Lower lobe of right lung (tissue), 2 donors: ENCODE results near the gene BAZ2B. TPM values are rescaled to one million over a fixed set of nuclear protein-coding genes. Genes with fewer than 3 reads are reported as not detected.

Experiments
- ATAC-seq, 2 donors: fragments of 200-7000 bp; cut with Tn5 transposase; one replicate each; pipeline ENCODE4 v1.9.1; 2020 to 2022; ENCODE audit warnings: mild to moderate bottlenecking in 2 of 2, moderate library complexity in 2 of 2
- DNase-seq: peaks from one replicate; pipeline ENCODE4 v3.0.0-alpha.2; 2020
- H3K27ac ChIP-seq: fragments of 200-600 bp; one replicate; pipeline ENCODE4 v1.8.0; 2022
- H3K27me3 ChIP-seq: fragments of 200-600 bp; one replicate; pipeline ENCODE4 v1.8.0; 2022; ENCODE audit warnings: low read depth
- H3K36me3 ChIP-seq: fragments of 200-600 bp; one replicate; pipeline ENCODE4 v1.8.0; 2022; ENCODE audit warnings: mild to moderate bottlenecking
- H3K4me1 ChIP-seq: fragments of 200-600 bp; one replicate; pipeline ENCODE4 v1.8.0; 2022
- H3K4me3 ChIP-seq: fragments of 200-600 bp; one replicate; pipeline ENCODE4 v1.8.0; 2022; ENCODE audit warnings: mild to moderate bottlenecking
- H3K9me3 ChIP-seq: fragments of 200-600 bp; one replicate; pipeline ENCODE4 v1.8.0; 2022
- CTCF ChIP-seq: fragments of 200-600 bp; IDR thresholded peaks from one replicate; pipeline ENCODE4 v1.8.0; 2022; ENCODE audit warnings: antibody characterized with exemption, mild to moderate bottlenecking
- intact Hi-C: fragments of 100-400 bp; cut with DNase I; formaldehyde crosslinking; loops from one replicate; pipeline ENCODE4 v1.11.0; 2022
- total RNA-seq: library from RNA; stranded (reverse); fragmentation: NEBNext Ultra II Directional; extraction: Animal tissue kit (Norgen Biotek cat#: 25700); gene quantifications from one replicate; pipeline ENCODE4 v1.2.1, GENCODE V29; 2021
- donor health status: DM: no; HTN: yes; CAD: no; lungs with severe emphysema.

The BAZ2B gene
- total RNA-seq, 1 donor from 2014 or later: 97.4 TPM

DNA sequence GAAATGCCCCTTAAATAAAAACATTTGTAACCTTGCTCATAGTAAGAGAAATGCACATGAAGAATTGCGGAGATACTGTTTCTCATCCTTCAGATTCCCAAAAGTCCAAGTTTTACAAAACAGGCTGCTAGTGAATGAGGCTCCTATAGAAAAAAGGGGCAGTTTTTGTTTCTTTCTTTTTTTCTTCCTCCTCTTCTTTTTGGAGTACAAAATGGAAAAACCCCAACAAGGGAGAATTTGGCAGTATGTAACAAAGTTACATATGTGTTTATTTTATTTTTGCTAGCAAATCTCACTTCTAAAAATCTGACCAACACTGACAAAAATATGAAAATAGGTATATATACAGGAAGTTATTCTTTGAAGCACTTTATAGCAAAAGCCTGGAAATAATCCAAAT, 7.1 kb upstream of the BAZ2B start:
- DNase-seq (no peak), ATAC-seq (no peak)
- TF ChIP-seq CTCF: no peak
- Histone ChIP-seq H3K27ac (no peak overlapping the region), H3K27me3 (no peaks in the 10 kb centered on the region), H3K36me3 (no peaks in the 10 kb centered on the region), H3K4me3 (no peak overlapping the region), H3K4me1 (no peaks in the 10 kb centered on the region), H3K9me3 (no peaks in the 10 kb centered on the region)
- intact Hi-C loops: no loop called here

- Histone ChIP-seq H3K36me3 (no peaks in the 10 kb centered on the region), H3K27ac (no peak overlapping the region), H3K9me3 (no peaks in the 10 kb centered on the region), H3K4me3 (no peak overlapping the region), H3K27me3 (no peaks in the 10 kb centered on the region), H3K4me1 (peaks cover 4% of the 10 kb centered on the region)
- intact Hi-C loops: no loop called here
- TF ChIP-seq CTCF: no peak
- no peak for DNase-seq
- ATAC-seq: no peak
These were observed 6.6 kb upstream of the BAZ2B start for GRCh38 chr2:159622966-159623365.

- H3K4me3 ChIP-seq: no peak overlapping the region
- no peak for TF ChIP-seq CTCF
- H3K36me3 ChIP-seq: no peaks in the 10 kb centered on the region
- DNase-seq (no peak), ATAC-seq (no peak)
- intact Hi-C loops: no loop called here
- H3K4me1 ChIP-seq: peaks cover 12% of the 10 kb centered on the region
- H3K9me3 ChIP-seq: no peaks in the 10 kb centered on the region
- H3K27me3 ChIP-seq: no peaks in the 10 kb centered on the region
- H3K27ac ChIP-seq: no peak overlapping the region
These were observed 4.4 kb upstream of the BAZ2B start for GRCh38 chr2:159620796-159621195.

- DNase-seq: no peak
- Histone ChIP-seq H3K4me3 (peak overlapping the region; percentile 67), H3K27me3 (no peaks in the 10 kb centered on the region), H3K27ac (no peak overlapping the region), H3K36me3 (no peaks in the 10 kb centered on the region), H3K4me1 (peaks cover 22% of the 10 kb centered on the region), H3K9me3 (no peaks in the 10 kb centered on the region)
- ATAC-seq: no peak
- intact Hi-C loops: loop anchor here (10.0 kb wide), 1 partner anchor 97 kb away; the partner anchor contains the start of gene MARCHF7
- TF ChIP-seq CTCF: no peak
These were observed 1.3 kb upstream of the BAZ2B start for GRCh38 chr2:159617646-159618045.

DNA sequence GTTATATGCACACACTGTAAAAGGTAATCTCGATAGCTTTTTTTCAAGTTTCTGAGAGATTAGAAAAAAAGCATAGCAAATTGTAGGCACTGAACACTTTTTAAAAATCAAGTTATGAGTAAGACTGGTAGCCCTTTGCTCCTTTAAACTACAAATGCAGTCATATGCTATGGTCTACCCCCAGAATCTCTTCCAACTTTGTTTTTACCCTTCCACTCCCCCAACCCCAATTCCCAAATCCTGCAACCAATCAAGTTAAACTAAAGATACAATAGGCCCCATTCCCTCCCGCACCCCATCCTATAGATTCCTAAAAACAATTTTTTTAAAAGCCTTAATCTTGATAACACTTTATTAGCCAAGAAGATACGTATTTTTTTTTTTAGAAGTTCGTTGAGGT, 752 bp upstream of the BAZ2B start:
- H3K9me3 ChIP-seq: no peaks in the 10 kb centered on the region
- H3K27ac ChIP-seq: peak overlapping the region; percentile 98
- H3K4me1 ChIP-seq: peaks cover 28% of the 10 kb centered on the region
- H3K36me3 ChIP-seq: no peaks in the 10 kb centered on the region
- no peaks in the 10 kb centered on the region for H3K27me3 ChIP-seq
- H3K4me3 ChIP-seq: peak overlapping the region; percentile 67
- intact Hi-C loops: loop anchor here (10.0 kb wide), 1 partner anchor 98 kb away; the partner anchor contains the start of gene MARCHF7
- DNase-seq: no peak
- no peak for TF ChIP-seq CTCF
- no peak for ATAC-seq
